Measurements from ENCODE around the gene RAB3IL1.

DNA sequence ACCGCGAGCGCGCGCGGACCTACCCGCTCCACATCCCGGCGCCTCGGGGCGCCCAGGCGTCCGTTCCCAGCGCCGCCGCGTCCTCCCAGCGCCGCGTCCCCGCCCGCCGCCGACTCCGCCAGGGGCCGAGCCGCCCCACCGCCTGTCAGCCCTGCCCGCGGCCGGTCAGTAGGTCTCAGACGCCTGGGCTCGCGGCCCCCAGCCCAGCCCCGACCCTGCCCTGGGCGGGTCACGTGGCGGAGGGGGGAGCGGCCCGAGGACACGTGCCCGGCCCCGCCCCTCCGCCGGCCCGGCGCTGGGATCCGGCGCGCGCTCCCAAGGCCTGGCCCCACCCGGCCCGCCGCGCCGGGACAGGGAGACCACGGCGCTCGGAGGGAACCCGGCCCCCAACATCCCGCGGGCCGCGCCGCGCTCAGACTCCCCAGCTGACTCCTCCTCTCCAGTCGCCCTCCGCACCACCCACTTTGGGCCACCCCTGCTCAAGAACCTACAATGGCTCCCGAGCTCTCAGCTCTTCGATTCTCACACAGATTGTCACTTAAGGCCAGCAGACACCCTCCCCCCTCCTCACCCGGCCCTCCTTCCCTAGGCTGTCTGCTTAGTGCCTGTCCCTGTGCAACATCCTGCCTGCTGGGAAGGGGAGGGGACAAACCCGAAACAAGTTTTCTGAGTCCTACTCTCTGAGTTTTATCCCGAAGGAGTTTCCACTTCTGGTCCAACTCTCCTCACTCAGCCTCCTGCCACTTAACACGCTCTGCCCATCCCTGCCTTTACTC is at the start of gene RAB3IL1:
- TF ChIP-seq POLR2AphosphoS5 (IDR thresholded peaks at IDR 0.05; ENCODE audit: borderline replicate concordance, low read depth, low read length) (no peak), EZH2 (IDR thresholded peaks at IDR 0.05) (no peak)

Data from SK-N-MC (cell line).